ENCODE measurements around the gene HCN4. TPM values are rescaled to one million over a fixed set of nuclear protein-coding genes. Genes with fewer than 3 reads are reported as not detected.

Gene HCN4
- total and polyA plus RNA-seq, 2 experiments from 2014 or later, result 0.27 to 0.40 TPM

DNA sequence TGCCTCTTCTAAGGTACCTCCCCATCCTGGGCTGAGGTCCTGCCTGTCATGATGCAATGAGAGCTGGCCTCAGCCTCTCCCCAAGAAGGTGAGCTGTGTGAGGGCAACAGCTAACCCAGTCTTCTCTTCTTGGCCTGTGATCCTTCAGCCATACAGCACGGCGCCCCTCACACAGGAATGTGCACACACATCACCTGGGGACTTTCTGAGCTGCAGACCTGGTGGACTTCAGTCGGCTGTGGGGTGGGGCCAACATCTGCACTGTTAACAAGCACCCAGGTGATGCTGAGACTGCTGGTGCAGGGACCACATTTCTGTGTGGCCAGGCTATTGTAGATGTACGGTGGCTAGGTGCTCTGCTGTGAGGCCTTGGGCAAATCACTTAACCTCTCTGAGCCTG lies 14.5 kb downstream of the HCN4 start:
- no peak overlapping the region for H2AFZ ChIP-seq
- no peaks in the 10 kb centered on the region for H3K9me2 ChIP-seq (replicated peaks; ENCODE audit: insufficient read depth)
- H3K9me3 ChIP-seq (ENCODE audit: low read depth), result no peaks in the 10 kb centered on the region
- H3K79me2 ChIP-seq, result no peaks in the 10 kb centered on the region
- H3K4me1 ChIP-seq (ENCODE audit: insufficient read depth), result no peaks in the 10 kb centered on the region
- H3K27me3 ChIP-seq, result no peaks in the 10 kb centered on the region
- WGBS (ENCODE audit: low lambda C conversion rate, missing lambda C conversion rate), result 83% methylated on average over 4 of the region's 4 CpGs
- H3K4me3 ChIP-seq, result no peak overlapping the region
- no peak overlapping the region for H3K4me2 ChIP-seq
- peak; percentile 30 for DNase-seq (ENCODE audit: low spot score)
- no peaks in the 10 kb centered on the region for H4K20me1 ChIP-seq (ENCODE audit: insufficient read depth, poor library complexity, severe bottlenecking)
- H3K36me3 ChIP-seq (replicated peaks; ENCODE audit: insufficient read depth, low read depth), result no peaks in the 10 kb centered on the region
- no peak overlapping the region for H3K27ac ChIP-seq
- TF ChIP-seq EZH2phosphoT487 (IDR thresholded peaks at IDR 0.05; ENCODE audit: low read depth, severe bottlenecking, unreplicated experiment) (no peak), EZH2 (IDR thresholded peaks at IDR 0.05; ENCODE audit: borderline replicate concordance) (no peak)
- TF ChIP-seq, protein P1, sequence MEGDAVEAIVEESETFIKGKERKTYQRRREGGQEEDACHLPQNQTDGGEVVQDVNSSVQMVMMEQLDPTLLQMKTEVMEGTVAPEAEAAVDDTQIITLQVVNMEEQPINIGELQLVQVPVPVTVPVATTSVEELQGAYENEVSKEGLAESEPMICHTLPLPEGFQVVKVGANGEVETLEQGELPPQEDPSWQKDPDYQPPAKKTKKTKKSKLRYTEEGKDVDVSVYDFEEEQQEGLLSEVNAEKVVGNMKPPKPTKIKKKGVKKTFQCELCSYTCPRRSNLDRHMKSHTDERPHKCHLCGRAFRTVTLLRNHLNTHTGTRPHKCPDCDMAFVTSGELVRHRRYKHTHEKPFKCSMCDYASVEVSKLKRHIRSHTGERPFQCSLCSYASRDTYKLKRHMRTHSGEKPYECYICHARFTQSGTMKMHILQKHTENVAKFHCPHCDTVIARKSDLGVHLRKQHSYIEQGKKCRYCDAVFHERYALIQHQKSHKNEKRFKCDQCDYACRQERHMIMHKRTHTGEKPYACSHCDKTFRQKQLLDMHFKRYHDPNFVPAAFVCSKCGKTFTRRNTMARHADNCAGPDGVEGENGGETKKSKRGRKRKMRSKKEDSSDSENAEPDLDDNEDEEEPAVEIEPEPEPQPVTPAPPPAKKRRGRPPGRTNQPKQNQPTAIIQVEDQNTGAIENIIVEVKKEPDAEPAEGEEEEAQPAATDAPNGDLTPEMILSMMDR (IDR thresholded peaks at IDR 0.05; ENCODE audit: poor library complexity), result no peak

DNA sequence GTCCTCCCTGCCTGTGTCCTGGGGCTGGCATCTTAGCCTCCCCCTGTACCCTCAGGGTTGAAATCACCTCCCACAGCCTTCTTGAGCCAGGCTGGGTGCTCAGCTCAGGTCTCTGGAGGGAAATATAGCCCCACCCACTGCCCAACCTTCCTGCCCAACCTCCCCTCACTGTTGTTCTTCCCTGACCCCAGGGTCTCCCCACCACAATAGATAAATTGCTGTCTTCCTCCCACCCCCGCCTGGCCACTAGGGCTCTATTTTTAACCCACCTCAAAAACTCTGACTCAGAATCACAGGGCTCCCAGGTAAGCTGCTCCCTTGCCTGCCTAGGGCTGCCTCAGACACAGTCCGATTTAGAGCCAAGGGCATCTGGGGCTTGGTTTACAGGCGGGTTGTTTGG lies 15.0 kb downstream of the HCN4 start:
- Histone ChIP-seq H3K9me2 (replicated peaks; ENCODE audit: insufficient read depth) (no peaks in the 10 kb centered on the region), H3K27me3 (no peaks in the 10 kb centered on the region), H3K4me3 (no peak overlapping the region), H3K9me3 (ENCODE audit: low read depth) (no peaks in the 10 kb centered on the region), H3K4me2 (no peak overlapping the region), H3K4me1 (ENCODE audit: insufficient read depth) (no peaks in the 10 kb centered on the region), H3K79me2 (no peaks in the 10 kb centered on the region), H3K27ac (no peak overlapping the region), H4K20me1 (ENCODE audit: insufficient read depth, poor library complexity, severe bottlenecking) (no peaks in the 10 kb centered on the region), H2AFZ (no peak overlapping the region), H3K36me3 (replicated peaks; ENCODE audit: insufficient read depth, low read depth) (no peaks in the 10 kb centered on the region)
- WGBS (ENCODE audit: low lambda C conversion rate, missing lambda C conversion rate), result 78% methylated on average over 3 of the region's 3 CpGs
- no peak for DNase-seq (ENCODE audit: low spot score)
- TF ChIP-seq EZH2 (IDR thresholded peaks at IDR 0.05; ENCODE audit: borderline replicate concordance) (no peak), EZH2phosphoT487 (IDR thresholded peaks at IDR 0.05; ENCODE audit: low read depth, severe bottlenecking, unreplicated experiment) (no peak)
- TF ChIP-seq, protein P1 (IDR thresholded peaks at IDR 0.05; ENCODE audit: poor library complexity), result no peak

DNA sequence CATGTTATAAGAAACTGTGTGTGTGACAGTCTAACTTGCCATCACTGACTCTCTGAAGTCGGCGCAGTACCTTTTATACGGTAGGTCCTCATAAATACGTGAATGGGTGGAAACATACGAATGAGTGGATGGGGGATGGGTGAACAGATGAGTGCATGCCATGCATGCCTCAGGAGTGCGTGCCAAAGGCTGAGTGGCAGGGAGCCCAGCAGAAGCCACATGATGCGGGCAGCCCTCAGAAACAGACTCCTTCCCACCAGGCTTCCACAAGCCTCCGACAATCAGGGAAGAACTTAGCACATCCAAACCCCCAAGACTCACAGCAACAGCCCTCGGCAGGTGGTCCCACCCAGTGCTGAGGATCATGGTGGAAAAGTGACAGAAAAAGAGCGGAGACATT lies 16.7 kb downstream of the HCN4 start:
- no peaks in the 10 kb centered on the region for H3K79me2 ChIP-seq
- TF ChIP-seq EZH2 (IDR thresholded peaks at IDR 0.05; ENCODE audit: borderline replicate concordance), result no peak
- TF ChIP-seq, protein P1 (IDR thresholded peaks at IDR 0.05; ENCODE audit: poor library complexity), result no peak
- TF ChIP-seq EZH2phosphoT487 (IDR thresholded peaks at IDR 0.05; ENCODE audit: low read depth, severe bottlenecking, unreplicated experiment), result no peak

DNA sequence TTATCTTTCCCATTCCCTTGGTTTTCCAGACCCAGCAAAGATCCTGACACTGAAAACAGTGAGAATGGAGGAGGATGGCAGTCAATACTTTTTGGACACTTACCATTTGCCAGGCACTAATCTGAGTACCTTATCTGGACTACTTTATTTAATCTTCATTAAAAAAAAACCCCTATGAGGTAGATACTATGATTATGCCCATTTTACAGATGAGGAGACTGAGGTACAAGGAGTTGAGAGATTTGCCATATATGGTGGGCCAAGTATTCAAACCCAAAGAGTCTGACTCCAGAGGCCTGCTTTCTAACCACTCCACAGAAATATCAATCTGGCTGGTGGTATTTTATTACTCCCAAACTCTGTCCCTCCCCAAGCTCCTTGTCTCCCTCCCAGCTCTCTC lies 19.6 kb downstream of the HCN4 start:
- Histone ChIP-seq H2AFZ (no peak overlapping the region), H3K27me3 (no peaks in the 10 kb centered on the region), H3K79me2 (no peaks in the 10 kb centered on the region), H3K36me3 (replicated peaks; ENCODE audit: insufficient read depth, low read depth) (no peaks in the 10 kb centered on the region), H3K9me2 (replicated peaks; ENCODE audit: insufficient read depth) (no peaks in the 10 kb centered on the region), H3K9me3 (ENCODE audit: low read depth) (no peaks in the 10 kb centered on the region), H3K4me2 (no peak overlapping the region), H4K20me1 (ENCODE audit: insufficient read depth, poor library complexity, severe bottlenecking) (no peaks in the 10 kb centered on the region), H3K4me1 (ENCODE audit: insufficient read depth) (no peaks in the 10 kb centered on the region), H3K27ac (no peak overlapping the region), H3K4me3 (no peak overlapping the region)
- TF ChIP-seq EZH2 (IDR thresholded peaks at IDR 0.05; ENCODE audit: borderline replicate concordance) (no peak), EZH2phosphoT487 (IDR thresholded peaks at IDR 0.05; ENCODE audit: low read depth, severe bottlenecking, unreplicated experiment) (no peak)
- TF ChIP-seq, protein P1 (IDR thresholded peaks at IDR 0.05; ENCODE audit: poor library complexity), result no peak
- DNase-seq (ENCODE audit: low spot score), result no peak

More for the DNA sequence above, 16.7 kb downstream of the HCN4 start:
- no peaks in the 10 kb centered on the region for H3K36me3 ChIP-seq (replicated peaks; ENCODE audit: insufficient read depth, low read depth)
- H3K27me3 ChIP-seq, result no peaks in the 10 kb centered on the region
- H3K9me2 ChIP-seq (replicated peaks; ENCODE audit: insufficient read depth), result no peaks in the 10 kb centered on the region
- no peaks in the 10 kb centered on the region for H3K9me3 ChIP-seq (ENCODE audit: low read depth)
- H3K4me1 ChIP-seq (ENCODE audit: insufficient read depth), result no peaks in the 10 kb centered on the region
- H3K27ac ChIP-seq, result no peak overlapping the region
- H4K20me1 ChIP-seq (ENCODE audit: insufficient read depth, poor library complexity, severe bottlenecking), result no peaks in the 10 kb centered on the region
- no peak overlapping the region for H2AFZ ChIP-seq
- WGBS (ENCODE audit: low lambda C conversion rate, missing lambda C conversion rate), result 88% methylated on average over 10 of the region's 10 CpGs
- H3K4me3 ChIP-seq, result no peak overlapping the region
- no peak for DNase-seq (ENCODE audit: low spot score)
- no peak overlapping the region for H3K4me2 ChIP-seq
